Embryonic facial prominence (tissue), 1 donor: ENCODE measurements around the gene PLOD2.

Source experiments
- DNase-seq: peaks from one replicate; pipeline ENCODE4 v3.0.0-alpha.2; 2016; ENCODE audit errors: extremely low spot score

PLOD2 gene

GRCh38 chr3:146166415-146166821, 5.4 kb upstream of the PLOD2 start:
- no peak for DNase-seq

GRCh38 chr3:146165877-146166276, 4.9 kb upstream of the PLOD2 start:
- DNase-seq = no peak

DNA sequence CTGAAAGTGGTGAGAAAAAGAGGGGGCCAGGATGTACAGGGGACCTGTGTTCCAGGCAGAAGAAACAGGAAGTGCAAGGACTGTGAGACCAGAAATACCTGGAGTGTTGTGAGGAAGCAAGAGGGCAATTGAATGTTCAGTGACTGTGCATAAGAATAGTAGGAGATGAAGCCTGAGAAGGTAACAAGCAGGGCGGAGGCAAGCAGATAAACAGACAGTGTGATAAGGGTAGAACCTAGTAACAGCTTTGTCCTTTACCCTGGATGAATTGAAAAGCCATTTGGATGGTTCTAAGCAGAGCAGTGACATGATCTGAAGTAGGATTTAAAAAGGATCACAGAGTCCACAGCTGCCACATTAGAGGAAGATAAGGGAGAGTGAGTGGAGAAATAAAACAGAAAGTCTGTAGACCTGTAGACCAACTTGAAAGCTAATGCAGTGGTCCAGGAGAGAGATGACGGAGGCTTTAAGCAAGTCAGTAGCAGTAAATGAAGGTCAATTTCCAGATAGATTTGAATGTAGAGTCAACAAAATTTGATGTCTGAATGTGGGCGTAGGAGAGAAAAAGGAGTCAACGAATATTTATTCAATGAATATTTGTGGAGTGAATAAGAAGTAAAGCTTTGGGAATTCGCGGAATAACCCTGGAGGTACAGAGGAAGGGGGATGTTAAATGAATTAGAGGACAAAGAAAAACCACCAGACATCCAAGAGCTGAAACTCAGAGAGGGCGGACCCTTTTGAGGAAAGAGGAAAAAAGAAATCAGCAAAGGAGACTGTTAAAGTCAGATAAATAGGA, 4.2 kb upstream of the PLOD2 start:
- DNase-seq = no peak

DNA sequence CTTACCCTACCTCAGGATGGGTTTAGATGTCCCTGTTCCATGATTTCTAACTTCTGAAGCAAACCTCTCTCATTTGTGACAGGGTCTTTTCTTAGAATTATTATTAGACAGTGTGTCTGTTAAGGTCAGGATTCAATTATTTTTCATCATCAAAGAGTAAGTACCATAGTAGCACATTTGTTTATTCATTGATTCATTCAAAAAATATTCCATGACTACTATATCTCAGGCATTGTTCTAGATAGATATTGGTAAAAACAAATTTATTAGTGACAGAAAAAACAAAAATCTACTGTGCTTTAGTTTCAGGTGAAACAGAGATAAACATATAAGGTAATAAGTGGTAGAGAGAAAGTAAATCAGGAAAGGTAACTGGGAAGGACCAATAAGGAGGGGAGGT, 3.5 kb upstream of the PLOD2 start:
- no peak for DNase-seq

DNA sequence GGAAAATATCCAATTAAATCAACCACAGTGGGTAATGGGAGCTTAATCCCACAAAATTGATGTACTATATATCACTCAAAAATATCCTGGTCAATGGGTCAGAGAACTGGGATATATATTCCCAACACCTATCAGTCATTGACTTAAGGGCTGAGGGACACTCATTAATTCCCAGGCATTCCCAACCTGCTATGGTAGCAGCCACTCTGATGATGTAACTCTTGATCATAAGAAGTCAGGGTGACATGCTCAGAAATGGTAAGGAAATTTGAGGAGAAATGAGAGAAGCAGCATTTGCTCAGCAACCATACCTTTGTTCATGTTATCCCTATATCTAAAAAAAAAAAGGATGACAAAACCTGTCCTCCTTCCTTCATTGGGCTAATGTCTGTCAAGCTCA, 3.1 kb upstream of the PLOD2 start:
- DNase-seq = no peak

GRCh38 chr3:146163584-146163983, 2.6 kb upstream of the PLOD2 start:
- DNase-seq = no peak

GRCh38 chr3:146162561-146162960, 1.6 kb upstream of the PLOD2 start:
- no peak for DNase-seq

DNA sequence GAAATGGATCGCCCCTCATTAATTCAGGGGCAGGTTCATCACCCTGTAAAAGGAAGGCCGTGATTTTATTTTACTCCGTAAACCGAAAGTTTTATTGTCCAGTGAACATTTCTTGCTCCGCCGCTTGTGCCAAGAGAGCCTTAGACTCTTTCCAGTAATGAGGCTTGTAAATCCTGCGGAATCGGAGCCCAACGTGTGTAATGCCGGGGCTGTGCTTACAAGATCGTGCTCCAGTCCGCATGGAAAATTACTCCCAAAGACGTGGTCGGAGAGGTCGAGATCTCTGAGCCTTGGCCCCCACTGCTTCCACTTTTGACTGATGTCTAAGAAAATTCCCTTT, 649 bp upstream of the PLOD2 start:
- no peak for DNase-seq

DNA sequence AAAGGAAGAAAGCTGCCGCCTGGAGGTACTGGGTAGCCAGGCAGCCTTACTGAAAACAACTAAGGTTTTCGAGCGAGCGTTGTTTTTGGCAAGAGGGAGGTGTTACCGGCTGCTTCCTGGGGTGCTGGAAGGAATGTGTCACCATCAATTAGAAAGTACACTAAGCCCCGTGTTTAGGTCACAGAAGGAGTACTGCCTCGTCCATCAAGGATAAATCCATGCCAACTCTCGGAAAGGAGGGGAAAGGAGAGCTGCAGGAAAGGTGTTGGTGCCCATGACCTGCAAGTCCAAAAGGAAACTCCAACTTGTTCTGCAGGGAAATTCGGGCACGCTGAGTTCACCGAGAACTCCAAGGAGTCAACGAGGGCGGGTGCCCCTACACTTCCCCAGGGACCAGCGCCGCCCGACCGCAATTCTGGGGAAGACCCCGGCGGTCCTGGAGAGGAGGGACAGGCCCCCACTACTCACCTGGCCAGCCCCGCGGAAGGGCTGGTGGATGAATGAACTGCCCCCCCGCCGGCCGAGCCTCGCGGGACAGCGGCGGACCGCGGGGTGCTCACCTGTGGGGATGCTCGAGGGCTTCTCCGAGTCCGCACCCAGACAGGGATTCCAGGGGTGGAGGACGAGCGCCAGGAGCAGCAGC, 542 bp downstream of the PLOD2 start:
- DNase-seq = peak; percentile 64

DNA sequence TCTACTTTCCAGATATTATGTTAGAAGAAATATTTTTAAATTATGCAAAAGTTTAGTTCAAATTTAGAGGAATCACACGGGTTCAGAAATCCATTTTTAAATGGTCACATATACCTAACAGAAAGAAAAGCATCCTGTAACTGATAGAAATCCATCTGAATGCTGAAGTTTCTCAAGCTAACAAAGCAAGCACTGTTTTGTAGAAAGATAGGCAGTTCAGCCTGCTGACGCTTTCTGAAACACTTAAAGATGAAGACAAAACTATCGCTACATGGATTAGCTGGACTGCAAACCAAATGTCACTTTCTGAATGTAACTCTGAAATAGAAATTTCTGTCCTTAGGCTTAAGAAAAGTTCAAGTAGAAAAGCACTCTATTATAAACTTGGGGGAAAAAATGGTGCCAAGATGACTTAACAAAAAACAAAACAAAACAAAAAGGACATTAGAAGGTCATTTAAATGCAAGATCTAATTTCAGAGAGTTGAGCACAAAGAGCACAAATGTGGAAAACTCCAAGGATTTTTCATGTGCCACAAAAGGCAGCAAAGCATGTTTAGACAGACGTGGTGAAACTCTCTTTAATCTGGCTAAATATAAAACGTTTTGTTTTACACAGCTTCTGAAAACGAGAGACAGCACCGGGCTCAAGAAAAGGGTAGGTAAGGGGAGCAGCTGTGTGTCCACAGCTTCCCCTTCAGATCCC, 1.2 kb downstream of the PLOD2 start:
- no peak for DNase-seq

GRCh38 chr3:146159037-146159436, 1.9 kb downstream of the PLOD2 start:
- DNase-seq = no peak

DNA sequence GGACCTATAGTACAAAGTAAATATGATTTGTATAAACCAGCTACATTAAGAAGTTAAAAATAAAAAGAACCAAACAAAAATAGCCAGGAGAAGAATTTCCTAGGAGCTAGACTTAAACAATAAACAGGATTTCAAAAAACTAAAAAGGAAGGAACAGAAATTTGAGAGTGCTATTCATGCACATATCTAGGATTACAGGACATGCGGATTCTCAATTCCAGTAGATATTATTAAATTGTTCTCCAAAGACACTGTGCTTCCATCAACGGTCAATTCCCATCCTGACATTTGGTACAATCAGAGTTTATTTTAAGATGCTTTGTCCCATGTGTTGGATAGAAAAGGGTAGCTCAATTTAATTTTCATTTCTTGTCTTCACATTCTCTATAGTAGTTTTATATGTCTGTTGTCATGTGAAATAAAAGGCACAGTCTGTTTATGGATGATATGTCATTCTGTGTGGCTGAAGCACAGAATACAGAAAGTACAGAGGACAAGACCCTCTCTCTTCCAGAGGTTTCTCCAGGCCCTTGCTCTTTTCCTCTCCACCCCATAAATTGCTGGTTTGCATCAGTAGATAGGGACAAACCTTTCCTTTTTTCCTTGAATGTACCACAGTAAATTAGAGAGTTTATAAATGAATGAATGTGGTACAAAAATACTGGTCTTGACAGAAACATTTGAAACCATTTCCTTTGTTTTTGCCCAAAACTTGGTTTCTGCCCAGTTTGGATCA, 3.5 kb downstream of the PLOD2 start:
- no peak for DNase-seq

DNA sequence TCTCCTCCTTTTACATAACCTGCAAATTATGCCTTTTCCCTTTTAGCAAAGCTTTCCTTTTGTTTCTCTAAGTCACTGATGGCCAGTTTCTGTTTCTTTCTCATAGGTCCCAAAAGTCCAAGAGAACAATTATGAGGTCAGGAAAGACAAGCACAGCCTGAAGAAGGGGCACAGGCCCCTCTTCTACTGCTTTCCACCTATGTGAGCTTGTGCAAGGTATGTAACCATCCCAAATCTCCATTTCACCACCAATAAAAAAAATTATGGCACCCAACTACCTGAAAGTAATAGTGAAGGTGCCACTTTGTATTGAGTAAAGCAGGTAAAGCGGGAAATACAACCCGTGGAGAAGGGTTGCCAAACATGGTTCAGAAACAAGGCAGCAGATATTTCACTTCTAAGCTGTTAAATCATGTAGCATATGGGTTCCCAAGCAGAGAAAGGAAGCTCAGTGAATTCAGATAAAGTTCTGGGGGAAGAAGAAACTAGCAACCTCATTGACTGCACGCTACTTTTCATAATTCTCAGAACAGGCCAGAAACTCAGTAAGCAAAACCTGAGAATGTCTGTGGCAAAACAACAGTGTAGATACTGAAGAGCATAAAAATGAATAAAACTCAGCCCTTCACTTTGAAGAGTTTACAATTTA, 4.2 kb downstream of the PLOD2 start:
- no peak for DNase-seq

GRCh38 chr3:146156095-146156494, 4.9 kb downstream of the PLOD2 start:
- no peak for DNase-seq

- no peak for DNase-seq
Measured at GRCh38 chr3:146154995-146155394, 6.0 kb downstream of the PLOD2 start.

GRCh38 chr3:146154316-146154715, 6.7 kb downstream of the PLOD2 start:
- DNase-seq = no peak

DNA sequence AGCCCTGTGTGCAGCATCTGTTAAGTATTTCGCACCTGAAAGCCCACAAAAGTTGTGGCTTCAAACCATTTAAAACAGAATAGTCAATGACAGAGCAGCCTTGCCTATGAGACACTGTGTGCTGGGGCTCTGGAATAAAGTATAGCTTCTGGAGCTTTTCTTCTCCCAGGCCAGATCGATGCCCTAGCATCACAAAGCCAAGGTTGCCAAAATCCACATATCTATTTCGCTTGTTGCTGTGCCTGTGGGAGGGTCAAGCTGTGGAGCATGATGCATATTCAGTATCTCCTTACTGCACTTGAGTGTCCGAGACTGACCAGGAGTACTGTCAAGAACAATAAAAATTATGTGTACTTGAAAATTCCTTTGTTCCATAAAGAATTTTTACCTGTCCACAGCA, 7.6 kb downstream of the PLOD2 start:
- DNase-seq = no peak

- DNase-seq = no peak
Measured at GRCh38 chr3:146152834-146153233, 8.2 kb downstream of the PLOD2 start.

DNA sequence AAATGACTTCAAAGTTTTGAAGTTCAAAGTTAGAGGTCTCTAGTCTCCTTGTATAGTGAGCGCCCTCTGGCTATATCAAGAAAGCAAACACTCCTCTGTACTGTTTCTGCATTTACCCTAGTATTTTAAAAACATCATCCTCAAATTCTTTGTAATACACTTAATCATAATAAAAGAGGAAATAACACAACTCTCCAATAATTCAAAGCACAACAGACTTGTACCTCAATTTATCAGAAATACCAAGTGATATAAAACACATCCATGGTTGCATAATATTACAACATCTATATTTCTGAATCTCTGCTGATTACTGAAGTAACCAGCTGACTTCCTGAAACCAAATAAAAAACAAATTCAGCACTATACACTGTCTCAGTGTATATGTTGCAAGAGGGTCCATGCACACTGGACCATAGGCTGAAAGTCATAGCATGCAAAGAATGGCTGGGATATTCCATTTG, 12.5 kb downstream of the PLOD2 start:
- DNase-seq = no peak

- no peak for DNase-seq
Measured at GRCh38 chr3:146145642-146146041, 15.3 kb downstream of the PLOD2 start.

GRCh38 chr3:146142757-146143156, 18.2 kb downstream of the PLOD2 start:
- DNase-seq = no peak
